Mesenchymal stem cell (in vitro differentiated cells and primary cell): ENCODE data around the gene ZFAND2B.
"Not testable (repeated sequence)": the region's sequence is repeated elsewhere in the genome, so short reads cannot be mapped to it uniquely, and the experiment has no call there.

Experiments used
- DNase-seq: peaks from one replicate; pipeline ENCODE4 v3.0.0-alpha.2; 2013
- H2AFZ ChIP-seq: one replicate; pipeline ENCODE4 v1.6.1; 2013; ENCODE audit warnings: low read depth, mild to moderate bottlenecking, control low read depth, inconsistent platforms, low read length, moderate library complexity
- H2AK5ac ChIP-seq: 2 replicates; pipeline ENCODE4 v1.6.1; 2013; ENCODE audit warnings: low read length, moderate library complexity, mild to moderate bottlenecking, inconsistent platforms; ENCODE audit not compliant: severe bottlenecking
- H2BK120ac ChIP-seq: one replicate; pipeline ENCODE4 v1.6.1; 2013; ENCODE audit warnings: low read depth, mild to moderate bottlenecking, inconsistent platforms, low read length, moderate library complexity
- H2BK12ac ChIP-seq, 2 experiments: one replicate each; pipeline ENCODE4 v1.6.1; 2013; ENCODE audit warnings: inconsistent platforms in 2 of 2, low read length in 2 of 2, mild to moderate bottlenecking in 2 of 2, moderate library complexity in 2 of 2, control low read depth in 1 of 2
- H2BK15ac ChIP-seq: one replicate; pipeline ENCODE4 v1.6.1; 2013; ENCODE audit warnings: mild to moderate bottlenecking, low read depth, inconsistent platforms; ENCODE audit not compliant: poor library complexity, severe bottlenecking
- H2BK5ac ChIP-seq: 2 replicates; pipeline ENCODE4 v1.6.1; 2013; ENCODE audit warnings: low read depth, mild to moderate bottlenecking, low read length, control low read depth, inconsistent platforms; ENCODE audit not compliant: poor library complexity, severe bottlenecking
- H3K14ac ChIP-seq, 2 experiments: one replicate each; pipeline ENCODE4 v1.6.1; 2013; ENCODE audit warnings: inconsistent platforms in 2 of 2, low read length in 2 of 2, control low read depth in 1 of 2, mild to moderate bottlenecking in 1 of 2, moderate library complexity in 1 of 2
- H3K18ac ChIP-seq, 2 experiments: one replicate each; pipeline ENCODE4 v1.6.1; 2013; ENCODE audit warnings: inconsistent platforms in 2 of 2, low read length in 2 of 2, control low read depth in 1 of 2, low read depth in 1 of 2, mild to moderate bottlenecking in 1 of 2
- H3K23ac ChIP-seq, 2 experiments: one replicate each; pipeline ENCODE4 v1.6.1; 2013; ENCODE audit warnings: inconsistent platforms in 2 of 2, low read length in 2 of 2, mild to moderate bottlenecking in 2 of 2, moderate library complexity in 2 of 2, control low read depth in 1 of 2
- H3K27ac ChIP-seq: 2 replicates; pipeline ENCODE4 v1.5.1; 2013; ENCODE audit warnings: mild to moderate bottlenecking, moderate library complexity, low read length, control low read depth, inconsistent platforms; ENCODE audit not compliant: poor library complexity, severe bottlenecking
- H3K27me3 ChIP-seq, 2 experiments: 2 replicates each; pipeline versions ENCODE4 v1.6.1 to v1.7.0; 2013; ENCODE audit warnings: low read length in 2 of 2, mild to moderate bottlenecking in 2 of 2, moderate library complexity in 2 of 2, control low read depth in 1 of 2, inconsistent platforms in 1 of 2; ENCODE audit not compliant: control insufficient read depth in 1 of 2, insufficient read depth in 1 of 2
- H3K36me3 ChIP-seq, 2 experiments: 2 replicates each; pipeline versions ENCODE4 v1.6.1 to v1.7.0; 2013; ENCODE audit warnings: low read length in 2 of 2, control low read depth in 1 of 2, inconsistent platforms in 1 of 2, low read depth in 1 of 2, mild to moderate bottlenecking in 1 of 2; ENCODE audit not compliant: insufficient read depth in 2 of 2, control insufficient read depth in 1 of 2
- H3K4ac ChIP-seq, 2 experiments: one replicate each; pipeline ENCODE4 v1.6.1; 2013; ENCODE audit warnings: inconsistent platforms in 2 of 2, low read length in 2 of 2, mild to moderate bottlenecking in 2 of 2, moderate library complexity in 2 of 2, control low read depth in 1 of 2, low read depth in 1 of 2
- H3K4me1 ChIP-seq: 2 replicates; pipeline ENCODE4 v1.6.1; 2013; ENCODE audit warnings: low read depth, low read length, control low read depth; ENCODE audit not compliant: control insufficient read depth, insufficient read depth
- H3K4me2 ChIP-seq: 2 replicates; pipeline ENCODE4 v1.6.1; 2013; ENCODE audit warnings: low read length, mild to moderate bottlenecking, inconsistent platforms; ENCODE audit not compliant: poor library complexity, severe bottlenecking
- H3K4me3 ChIP-seq, 2 experiments: 2 replicates each; pipeline versions ENCODE4 v1.5.1 to v1.7.0; 2013; ENCODE audit warnings: low read length in 2 of 2, mild to moderate bottlenecking in 2 of 2, control low read depth in 1 of 2, low read depth in 1 of 2; ENCODE audit not compliant: insufficient read depth in 1 of 2
- H3K79me1 ChIP-seq: replicated peaks from 2 replicates; pipeline ENCODE4 v1.6.1; 2013; ENCODE audit warnings: mild to moderate bottlenecking, control low read depth, low read length, inconsistent platforms; ENCODE audit not compliant: poor library complexity, severe bottlenecking
- H3K9ac ChIP-seq: 2 replicates; pipeline ENCODE4 v1.7.0; 2013; ENCODE audit warnings: mild to moderate bottlenecking, low read length, moderate library complexity
- H3K9me3 ChIP-seq: 2 replicates; pipeline ENCODE4 v1.7.0; 2013; ENCODE audit warnings: mild to moderate bottlenecking, low read length; ENCODE audit not compliant: control insufficient read depth
- H4K8ac ChIP-seq: one replicate; pipeline ENCODE4 v1.6.1; 2013; ENCODE audit warnings: inconsistent platforms, mild to moderate bottlenecking, low read length, moderate library complexity
- H4K91ac ChIP-seq: one replicate; pipeline ENCODE4 v1.6.1; 2013; ENCODE audit warnings: mild to moderate bottlenecking, low read length, inconsistent platforms
- WGBS: methylation state at CpG from one replicate; pipeline ENCODE4 v1.1.7; 2013; ENCODE audit warnings: mixed read lengths; 5-methylcytosine and 5-hydroxymethylcytosine counted together

The ZFAND2B gene

DNA sequence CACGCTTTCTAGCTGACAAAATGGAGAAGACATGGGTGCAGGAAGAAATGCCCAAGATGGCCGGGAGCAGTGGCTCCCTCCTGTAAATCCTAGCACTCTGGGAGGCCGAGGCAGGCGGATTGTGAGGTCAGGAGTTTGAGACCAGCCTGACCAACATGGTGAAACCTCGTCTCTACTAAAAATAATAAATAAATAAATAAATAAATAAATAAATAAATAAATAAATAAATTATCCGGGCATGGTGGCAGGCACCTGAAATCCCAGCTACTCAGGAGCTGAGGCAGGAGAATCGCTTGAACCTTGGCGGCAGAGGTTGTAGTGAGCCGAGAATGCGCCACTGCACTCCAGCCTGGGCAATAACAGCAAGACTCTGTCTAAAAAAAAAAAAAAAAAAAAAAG is 52.4 kb downstream of the ZFAND2B start:
- not testable (repeated sequence) for H3K4me2 ChIP-seq, H2AFZ ChIP-seq, H2AK5ac ChIP-seq, H4K91ac ChIP-seq, H3K36me3 ChIP-seq, H3K14ac ChIP-seq, H3K4me3 ChIP-seq, H3K9me3 ChIP-seq, H3K18ac ChIP-seq, H3K79me1 ChIP-seq, H2BK12ac ChIP-seq, H2BK120ac ChIP-seq, H2BK15ac ChIP-seq, H3K4ac ChIP-seq, H2BK5ac ChIP-seq, H3K23ac ChIP-seq, H3K9ac ChIP-seq, H4K8ac ChIP-seq, H3K27ac ChIP-seq, DNase-seq, H3K4me1 ChIP-seq
- WGBS: 87% methylated on average over 6 of the region's 10 CpGs
- peaks cover 18 to 28% of the 10 kb centered on the region in 2 experiments for H3K27me3 ChIP-seq
